ENCODE data around the gene EFS. TPM values are rescaled to one million over a fixed set of nuclear protein-coding genes. Genes with fewer than 3 reads are reported as not detected.

Gene EFS
- total RNA-seq, 1 donor from 2014 or later = 104 TPM

DNA sequence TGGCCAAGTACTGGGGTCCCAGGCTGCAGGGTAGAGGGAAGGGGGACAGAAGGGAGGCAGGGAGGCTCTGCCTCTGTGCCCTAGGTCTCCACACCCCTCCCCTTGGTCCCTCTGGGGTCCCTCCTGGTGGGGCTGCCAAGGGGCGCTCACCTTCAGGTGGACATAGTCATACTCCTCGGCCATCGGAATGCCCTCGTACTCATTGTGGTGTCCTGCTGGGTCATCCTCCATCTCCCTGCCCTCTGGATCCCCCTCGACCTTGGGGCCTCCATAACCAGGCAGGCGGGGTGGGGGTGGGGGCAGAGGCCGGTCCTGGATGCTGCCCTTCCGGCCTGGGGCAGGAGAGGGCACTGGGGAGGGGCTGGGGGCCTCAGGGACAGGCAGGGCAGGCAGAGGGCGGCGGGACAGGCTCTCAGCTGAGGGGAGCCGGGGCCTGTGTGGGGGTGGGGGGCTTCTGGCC is 5.8 kb downstream of the EFS start:
- H3K4me1 Mint-ChIP-seq = peaks cover 30% of the 10 kb centered on the region
- TF ChIP-seq, protein P1, sequence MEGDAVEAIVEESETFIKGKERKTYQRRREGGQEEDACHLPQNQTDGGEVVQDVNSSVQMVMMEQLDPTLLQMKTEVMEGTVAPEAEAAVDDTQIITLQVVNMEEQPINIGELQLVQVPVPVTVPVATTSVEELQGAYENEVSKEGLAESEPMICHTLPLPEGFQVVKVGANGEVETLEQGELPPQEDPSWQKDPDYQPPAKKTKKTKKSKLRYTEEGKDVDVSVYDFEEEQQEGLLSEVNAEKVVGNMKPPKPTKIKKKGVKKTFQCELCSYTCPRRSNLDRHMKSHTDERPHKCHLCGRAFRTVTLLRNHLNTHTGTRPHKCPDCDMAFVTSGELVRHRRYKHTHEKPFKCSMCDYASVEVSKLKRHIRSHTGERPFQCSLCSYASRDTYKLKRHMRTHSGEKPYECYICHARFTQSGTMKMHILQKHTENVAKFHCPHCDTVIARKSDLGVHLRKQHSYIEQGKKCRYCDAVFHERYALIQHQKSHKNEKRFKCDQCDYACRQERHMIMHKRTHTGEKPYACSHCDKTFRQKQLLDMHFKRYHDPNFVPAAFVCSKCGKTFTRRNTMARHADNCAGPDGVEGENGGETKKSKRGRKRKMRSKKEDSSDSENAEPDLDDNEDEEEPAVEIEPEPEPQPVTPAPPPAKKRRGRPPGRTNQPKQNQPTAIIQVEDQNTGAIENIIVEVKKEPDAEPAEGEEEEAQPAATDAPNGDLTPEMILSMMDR (conservative IDR thresholded peaks at IDR 0.05) = no peak
- DNase-seq (ENCODE audit: low read depth, low spot score) = no peak
- H3K36me3 Mint-ChIP-seq (ENCODE audit: low read depth) = peaks cover 10% of the 10 kb centered on the region
- H3K4me3 Mint-ChIP-seq = no peak overlapping the region
- peaks cover 2% of the 10 kb centered on the region for H3K27me3 Mint-ChIP-seq (ENCODE audit: low read depth)
- H3K27ac Mint-ChIP-seq (ENCODE audit: unreplicated experiment) = no peak overlapping the region
- no peaks in the 10 kb centered on the region for H3K9me3 Mint-ChIP-seq

DNA sequence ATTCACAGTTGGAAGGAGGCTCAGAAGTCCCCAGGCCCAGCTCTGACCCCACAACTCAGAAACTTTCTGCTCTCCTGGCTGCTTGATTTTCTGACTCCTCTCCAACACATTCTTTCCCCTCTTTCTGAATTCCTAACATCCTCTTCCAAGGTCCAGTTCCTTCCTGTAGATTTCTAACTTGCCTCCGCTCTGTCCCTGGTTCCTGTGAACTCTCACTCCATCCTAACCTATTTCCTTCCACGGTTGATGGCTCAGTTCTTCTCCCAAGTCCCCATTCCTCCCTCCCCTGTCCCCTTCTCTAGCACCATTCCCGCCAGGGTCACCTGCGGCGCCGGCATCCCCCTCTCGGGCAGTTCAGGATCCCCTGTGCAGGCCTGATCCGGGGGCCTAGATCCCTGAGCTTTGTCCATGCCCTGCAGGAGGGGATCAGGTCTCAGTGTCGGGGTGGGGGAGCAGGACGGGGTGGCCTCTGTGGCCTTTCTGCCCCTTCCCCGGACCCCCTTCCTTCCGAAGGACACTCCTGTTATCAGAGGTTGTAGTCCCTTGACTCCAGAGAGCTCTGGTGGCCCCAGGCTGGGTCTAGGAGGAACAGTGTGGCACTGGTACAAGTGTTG is 6.3 kb downstream of the EFS start:
- DNase-seq (ENCODE audit: low read depth, low spot score) = no peak
- no peak overlapping the region for H3K27ac Mint-ChIP-seq (ENCODE audit: unreplicated experiment)
- H3K4me1 Mint-ChIP-seq = peaks cover 31% of the 10 kb centered on the region
- H3K27me3 Mint-ChIP-seq (ENCODE audit: low read depth) = peaks cover 8% of the 10 kb centered on the region
- peaks cover 10% of the 10 kb centered on the region for H3K36me3 Mint-ChIP-seq (ENCODE audit: low read depth)
- TF ChIP-seq, protein P1 (conservative IDR thresholded peaks at IDR 0.05) = no peak
- H3K9me3 Mint-ChIP-seq = no peaks in the 10 kb centered on the region
- peak overlapping the region; percentile 37 for H3K4me3 Mint-ChIP-seq

DNA sequence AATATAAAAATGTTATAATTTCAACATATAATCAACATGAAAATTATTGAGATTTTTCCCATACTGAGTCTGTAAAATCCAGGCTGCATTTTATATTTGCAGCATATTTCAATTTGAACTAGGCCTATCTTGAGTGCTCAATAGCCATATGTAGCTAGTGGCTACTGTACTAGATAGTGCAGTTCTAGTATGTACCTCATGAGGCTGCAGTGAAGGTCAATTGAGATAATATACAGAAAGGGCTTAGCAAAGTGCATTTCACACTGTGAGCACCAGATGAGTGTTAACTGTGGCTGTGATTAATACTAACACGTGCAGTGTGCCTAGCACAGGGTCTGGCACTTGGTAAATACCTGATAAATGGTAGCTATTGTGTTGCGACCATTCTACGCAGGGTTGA is 6.9 kb downstream of the EFS start:
- H3K4me1 Mint-ChIP-seq = peaks cover 35% of the 10 kb centered on the region
- peak overlapping the region; percentile 37 for H3K4me3 Mint-ChIP-seq
- no peak overlapping the region for H3K27ac Mint-ChIP-seq (ENCODE audit: unreplicated experiment)
- peaks cover 13% of the 10 kb centered on the region for H3K27me3 Mint-ChIP-seq (ENCODE audit: low read depth)
- H3K36me3 Mint-ChIP-seq (ENCODE audit: low read depth) = peaks cover 8% of the 10 kb centered on the region
- no peaks in the 10 kb centered on the region for H3K9me3 Mint-ChIP-seq
- TF ChIP-seq, protein P1 (conservative IDR thresholded peaks at IDR 0.05) = no peak
- no peak for DNase-seq (ENCODE audit: low read depth, low spot score)

DNA sequence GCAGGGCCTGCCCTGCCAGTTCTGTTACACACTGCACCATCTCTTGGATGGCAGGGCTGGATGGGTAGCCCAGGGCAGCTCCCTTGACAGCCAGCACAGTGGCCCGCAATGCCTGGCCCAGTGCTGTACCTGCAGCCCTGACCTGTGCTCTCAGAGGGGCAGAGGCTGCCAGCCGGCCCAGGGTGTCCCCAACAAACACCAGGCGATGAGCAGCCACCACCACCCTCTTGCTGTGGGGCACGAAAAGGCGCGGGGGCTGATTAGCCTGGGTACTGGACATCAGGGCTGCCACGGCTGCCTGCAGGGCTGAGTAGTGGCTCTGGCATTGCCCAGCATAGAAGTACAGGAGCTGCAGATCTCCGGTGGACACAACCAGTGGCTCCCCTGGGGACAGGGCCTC is 7.7 kb downstream of the EFS start:
- Mint-ChIP-seq H3K4me3 (no peak overlapping the region), H3K9me3 (no peaks in the 10 kb centered on the region), H3K27ac (ENCODE audit: unreplicated experiment) (no peak overlapping the region), H3K27me3 (ENCODE audit: low read depth) (peaks cover 17% of the 10 kb centered on the region), H3K36me3 (ENCODE audit: low read depth) (peaks cover 7% of the 10 kb centered on the region), H3K4me1 (peaks cover 35% of the 10 kb centered on the region)
- TF ChIP-seq, protein P1 (conservative IDR thresholded peaks at IDR 0.05) = no peak
- DNase-seq (ENCODE audit: low read depth, low spot score) = no peak

DNA sequence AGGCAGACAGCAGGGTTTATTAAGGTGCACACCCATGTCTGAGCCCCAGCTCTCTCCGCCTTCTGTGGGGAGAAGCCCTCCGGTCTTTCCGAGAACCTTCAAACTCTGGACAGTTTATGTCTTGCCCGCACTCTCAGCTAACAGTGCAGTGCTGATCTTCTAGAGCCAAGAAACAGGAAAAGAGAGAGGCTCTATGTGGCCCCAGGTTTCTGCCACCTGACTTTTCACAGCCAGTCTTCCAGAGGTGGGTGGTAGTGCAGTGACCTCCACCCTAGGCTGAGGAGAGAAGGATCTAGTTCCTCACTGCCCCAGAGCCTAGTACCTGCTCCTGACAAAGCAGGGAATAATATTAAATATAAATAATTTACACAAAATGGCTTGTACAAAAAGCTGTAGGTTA is 8.3 kb downstream of the EFS start:
- Mint-ChIP-seq H3K27ac (ENCODE audit: unreplicated experiment) (no peak overlapping the region), H3K27me3 (ENCODE audit: low read depth) (peaks cover 17% of the 10 kb centered on the region), H3K4me1 (peaks cover 29% of the 10 kb centered on the region), H3K36me3 (ENCODE audit: low read depth) (peaks cover 7% of the 10 kb centered on the region), H3K4me3 (peak overlapping the region; percentile 0), H3K9me3 (no peaks in the 10 kb centered on the region)
- no peak for DNase-seq (ENCODE audit: low read depth, low spot score)
- TF ChIP-seq, protein P1 (conservative IDR thresholded peaks at IDR 0.05) = no peak
